ENCODE data around the gene CASQ1. TPM values are rescaled to one million over a fixed set of nuclear protein-coding genes. Genes with fewer than 3 reads are reported as not detected.
A peak's percentile ranks its signal among the peaks of the same experiment; 100 is the strongest.

CASQ1 gene
- total and polyA plus RNA-seq, 4 experiments from 2014 or later, result not detected

- peaks cover 61 to 64% of the 10 kb centered on the region in 2 donors for H3K36me3 Mint-ChIP-seq
- Histone ChIP-seq H3K9me3 (ENCODE audit: control insufficient read depth in 1 of 2, low read length in 2 of 2) (no peaks in the 10 kb centered on the region), H3K36me3 (ENCODE audit: insufficient read depth, low read length) (peaks cover 93% of the 10 kb centered on the region), H3K4me3 (ENCODE audit: low read length in 2 of 2) (no peak overlapping the region), H3K4me1 (ENCODE audit: insufficient read depth, low read length) (no peaks in the 10 kb centered on the region), H3K27ac (ENCODE audit: low read depth, low read length) (no peak overlapping the region), H3K27me3 (ENCODE audit: insufficient read depth, low read length) (no peaks in the 10 kb centered on the region)
- H3K4me1 Mint-ChIP-seq, result no peaks in the 10 kb centered on the region
- DNase-seq, result no peak
- H3K27me3 Mint-ChIP-seq, result no peaks in the 10 kb centered on the region
- H3K27ac Mint-ChIP-seq, result peak overlapping the region in 2 of 7 donors; percentile 48 to 65
- intact Hi-C loops (cut with micrococcal nuclease), result no loop called here
- CTCF ChIA-PET (ENCODE audit: partially characterized antibody), result no interaction called here
- POLR2A ChIA-PET (ENCODE audit: partially characterized antibody), result no interaction called here
- H3K9me3 Mint-ChIP-seq, result no peaks in the 10 kb centered on the region
- no peak overlapping the region for H3K4me3 Mint-ChIP-seq
These were observed 34.2 kb downstream of the CASQ1 start for GRCh38 chr1:160224606-160225005.

GRCh38 chr1:160225345-160225744 is 35.0 kb downstream of the CASQ1 start:
- Mint-ChIP-seq H3K36me3 (peaks cover 61 to 63% of the 10 kb centered on the region in 2 donors), H3K4me1 (no peaks in the 10 kb centered on the region), H3K9me3 (no peaks in the 10 kb centered on the region), H3K4me3 (no peak overlapping the region), H3K27me3 (no peaks in the 10 kb centered on the region), H3K27ac (peak overlapping the region in 1 of 7 donors; percentile 48)
- no peaks in the 10 kb centered on the region for H3K27me3 ChIP-seq (ENCODE audit: insufficient read depth, low read length)
- no peaks in the 10 kb centered on the region for H3K4me1 ChIP-seq (ENCODE audit: insufficient read depth, low read length)
- H3K4me3 ChIP-seq (ENCODE audit: low read length in 2 of 2), result no peak overlapping the region
- POLR2A ChIA-PET (ENCODE audit: partially characterized antibody), result no interaction called here
- no peaks in the 10 kb centered on the region for H3K9me3 ChIP-seq (ENCODE audit: control insufficient read depth in 1 of 2, low read length in 2 of 2)
- CTCF ChIA-PET (ENCODE audit: partially characterized antibody), result interaction anchor here (1.0 kb wide), 1 partner anchor 24 kb away, joined by 4 read pairs; no protein-coding TSS in a partner anchor
- H3K36me3 ChIP-seq (ENCODE audit: insufficient read depth, low read length), result peaks cover 92% of the 10 kb centered on the region
- H3K27ac ChIP-seq (ENCODE audit: low read depth, low read length), result no peak overlapping the region
- intact Hi-C loops (cut with micrococcal nuclease), result no loop called here
- no peak for DNase-seq

GRCh38 chr1:160226623-160227022 is 36.2 kb downstream of the CASQ1 start:
- no peak overlapping the region for H3K27ac ChIP-seq (ENCODE audit: low read depth, low read length)
- H3K4me1 ChIP-seq (ENCODE audit: insufficient read depth, low read length), result no peaks in the 10 kb centered on the region
- ChIA-PET POLR2A (ENCODE audit: partially characterized antibody) (interaction anchor here (0.5 kb wide), 1 partner anchor 9 kb away, joined by 3 read pairs; no protein-coding TSS in a partner anchor), CTCF (ENCODE audit: partially characterized antibody) (interaction anchor here (0.9 to 1.0 kb wide), 2 partner anchors 25 to 141 kb away, joined by 3 read pairs; no protein-coding TSS in a partner anchor)
- H3K9me3 ChIP-seq (ENCODE audit: control insufficient read depth in 1 of 2, low read length in 2 of 2), result no peaks in the 10 kb centered on the region
- no peak overlapping the region for H3K4me3 ChIP-seq (ENCODE audit: low read length in 2 of 2)
- H3K36me3 ChIP-seq (ENCODE audit: insufficient read depth, low read length), result peaks cover 92% of the 10 kb centered on the region
- DNase-seq, result no peak
- H3K4me1 Mint-ChIP-seq, result no peaks in the 10 kb centered on the region
- H3K27me3 ChIP-seq (ENCODE audit: insufficient read depth, low read length), result no peaks in the 10 kb centered on the region
- no peaks in the 10 kb centered on the region for H3K9me3 Mint-ChIP-seq
- H3K27me3 Mint-ChIP-seq, result no peaks in the 10 kb centered on the region
- H3K4me3 Mint-ChIP-seq, result no peak overlapping the region
- H3K27ac Mint-ChIP-seq, result no peak overlapping the region
- peaks cover 63 to 64% of the 10 kb centered on the region in 2 donors for H3K36me3 Mint-ChIP-seq
- intact Hi-C loops (cut with micrococcal nuclease), result no loop called here

GRCh38 chr1:160227034-160227433 is 36.7 kb downstream of the CASQ1 start:
- POLR2A ChIA-PET (ENCODE audit: partially characterized antibody), result interaction anchor here (0.5 to 1.1 kb wide), 2 partner anchors 9 to 64 kb away, joined by 3 read pairs; no protein-coding TSS in a partner anchor
- Histone ChIP-seq H3K27ac (ENCODE audit: low read depth, low read length) (no peak overlapping the region), H3K4me1 (ENCODE audit: insufficient read depth, low read length) (no peaks in the 10 kb centered on the region), H3K27me3 (ENCODE audit: insufficient read depth, low read length) (no peaks in the 10 kb centered on the region), H3K36me3 (ENCODE audit: insufficient read depth, low read length) (peaks cover 90% of the 10 kb centered on the region), H3K4me3 (ENCODE audit: low read length in 2 of 2) (no peak overlapping the region), H3K9me3 (ENCODE audit: control insufficient read depth in 1 of 2, low read length in 2 of 2) (no peaks in the 10 kb centered on the region)
- intact Hi-C loops (cut with micrococcal nuclease), result no loop called here
- H3K27ac Mint-ChIP-seq, result peak overlapping the region in 1 of 7 donors; percentile 22
- CTCF ChIA-PET (ENCODE audit: partially characterized antibody), result interaction anchor here (0.9 to 1.0 kb wide), 2 partner anchors 25 to 142 kb away, joined by 3 read pairs; no protein-coding TSS in a partner anchor
- H3K36me3 Mint-ChIP-seq, result peaks cover 61 to 63% of the 10 kb centered on the region in 2 donors
- no peaks in the 10 kb centered on the region for H3K4me1 Mint-ChIP-seq
- H3K4me3 Mint-ChIP-seq, result no peak overlapping the region
- H3K9me3 Mint-ChIP-seq, result no peaks in the 10 kb centered on the region
- no peaks in the 10 kb centered on the region for H3K27me3 Mint-ChIP-seq
- no peak for DNase-seq

- Histone ChIP-seq H3K27me3 (ENCODE audit: insufficient read depth, low read length) (no peaks in the 10 kb centered on the region), H3K4me1 (ENCODE audit: insufficient read depth, low read length) (no peaks in the 10 kb centered on the region), H3K36me3 (ENCODE audit: insufficient read depth, low read length) (peaks cover 85% of the 10 kb centered on the region), H3K27ac (ENCODE audit: low read depth, low read length) (no peak overlapping the region), H3K9me3 (ENCODE audit: control insufficient read depth in 1 of 2, low read length in 2 of 2) (no peaks in the 10 kb centered on the region), H3K4me3 (ENCODE audit: low read length in 2 of 2) (no peak overlapping the region)
- intact Hi-C loops (cut with micrococcal nuclease), result no loop called here
- CTCF ChIA-PET (ENCODE audit: partially characterized antibody), result interaction anchor here (1.0 to 3.1 kb wide), 3 partner anchors 18 to 64 kb away, joined by 3 to 14 read pairs (median 3); no protein-coding TSS in a partner anchor
- POLR2A ChIA-PET (ENCODE audit: partially characterized antibody), result interaction anchor here (1.1 kb wide), 1 partner anchor 64 kb away, joined by 3 read pairs; no protein-coding TSS in a partner anchor
- no peak overlapping the region for H3K27ac Mint-ChIP-seq
- no peak for DNase-seq
- no peak overlapping the region for H3K4me3 Mint-ChIP-seq
- no peaks in the 10 kb centered on the region for H3K9me3 Mint-ChIP-seq
- no peaks in the 10 kb centered on the region for H3K27me3 Mint-ChIP-seq
- H3K36me3 Mint-ChIP-seq, result peaks cover 55 to 60% of the 10 kb centered on the region in 2 donors
- peaks cover 0 to under 1% (median 0%) of the 10 kb centered on the region in 4 donors for H3K4me1 Mint-ChIP-seq
These were observed 37.2 kb downstream of the CASQ1 start for GRCh38 chr1:160227561-160227960.

- no peaks in the 10 kb centered on the region for H3K27me3 ChIP-seq (ENCODE audit: insufficient read depth, low read length)
- no peak for DNase-seq
- CTCF ChIA-PET (ENCODE audit: partially characterized antibody), result interaction anchor here (0.7 to 3.1 kb wide), 8 partner anchors 9 to 221 kb away, joined by 3 to 14 read pairs (median 3); no protein-coding TSS in a partner anchor
- peaks cover 76% of the 10 kb centered on the region for H3K36me3 ChIP-seq (ENCODE audit: insufficient read depth, low read length)
- peaks cover 0 to 9% (median 4%) of the 10 kb centered on the region in 4 donors for H3K4me1 Mint-ChIP-seq
- H3K4me3 ChIP-seq (ENCODE audit: low read length in 2 of 2), result no peak overlapping the region
- no peaks in the 10 kb centered on the region for H3K9me3 ChIP-seq (ENCODE audit: control insufficient read depth in 1 of 2, low read length in 2 of 2)
- no peak overlapping the region for H3K27ac ChIP-seq (ENCODE audit: low read depth, low read length)
- intact Hi-C loops (cut with micrococcal nuclease), result no loop called here
- H3K27me3 Mint-ChIP-seq, result no peaks in the 10 kb centered on the region
- H3K4me1 ChIP-seq (ENCODE audit: insufficient read depth, low read length), result no peaks in the 10 kb centered on the region
- H3K9me3 Mint-ChIP-seq, result no peaks in the 10 kb centered on the region
- peak overlapping the region in 2 of 7 donors; percentile 38 to 79 for H3K27ac Mint-ChIP-seq
- POLR2A ChIA-PET (ENCODE audit: partially characterized antibody), result interaction anchor here (0.9 to 1.1 kb wide), 3 partner anchors 33 to 64 kb away, joined by 3 read pairs; no protein-coding TSS in a partner anchor
- no peak overlapping the region for H3K4me3 Mint-ChIP-seq
- H3K36me3 Mint-ChIP-seq, result peaks cover 52 to 58% of the 10 kb centered on the region in 2 donors
These were observed 38.1 kb downstream of the CASQ1 start for GRCh38 chr1:160228431-160228830.

- Mint-ChIP-seq H3K9me3 (no peaks in the 10 kb centered on the region), H3K27me3 (no peaks in the 10 kb centered on the region), H3K4me3 (no peak overlapping the region), H3K4me1 (peaks cover 10 to 14% (median 12%) of the 10 kb centered on the region in 4 donors), H3K27ac (peak overlapping the region in 5 of 7 donors; percentile 10 to 65 (median 49)), H3K36me3 (peaks cover 46 to 78% of the 10 kb centered on the region in 2 donors)
- no peak overlapping the region for H3K27ac ChIP-seq (ENCODE audit: low read depth, low read length)
- H3K9me3 ChIP-seq (ENCODE audit: control insufficient read depth in 1 of 2, low read length in 2 of 2), result no peaks in the 10 kb centered on the region
- peaks cover 56% of the 10 kb centered on the region for H3K36me3 ChIP-seq (ENCODE audit: insufficient read depth, low read length)
- POLR2A ChIA-PET (ENCODE audit: partially characterized antibody), result interaction anchor here (0.7 to 1.1 kb wide), 2 partner anchors 27 to 29 kb away, joined by 3 read pairs; partner anchors contain the start of gene DCAF8
- H3K4me3 ChIP-seq (ENCODE audit: low read length in 2 of 2), result no peak overlapping the region
- peak in 3 of 5 donors; percentile 5 to 12 (median 6) for DNase-seq
- no peaks in the 10 kb centered on the region for H3K27me3 ChIP-seq (ENCODE audit: insufficient read depth, low read length)
- CTCF ChIA-PET (ENCODE audit: partially characterized antibody), result interaction anchor here (0.7 to 4.8 kb wide), 5 partner anchors 10 to 100 kb away, joined by 3 to 26 read pairs (median 5); no protein-coding TSS in a partner anchor
- peaks cover 6% of the 10 kb centered on the region for H3K4me1 ChIP-seq (ENCODE audit: insufficient read depth, low read length)
- intact Hi-C loops (cut with micrococcal nuclease), result no loop called here
These were observed 42.5 kb downstream of the CASQ1 start for GRCh38 chr1:160232911-160233310.

Measured in CD4-positive, alpha-beta memory T cell (primary cell).